ENCODE data around the gene TPD52L1. TPM values are rescaled to one million over a fixed set of nuclear protein-coding genes. Genes with fewer than 3 reads are reported as not detected.

The TPD52L1 gene
- total and polyA plus RNA-seq, 10 donors: 0.80 to 9.1 (median 3.9) TPM

- H3K27ac ChIP-seq: no peak overlapping the region
- TF ChIP-seq POLR2A (IDR thresholded peaks at IDR 0.05): no peak
- no peak for TF ChIP-seq CTCF (IDR thresholded peaks at IDR 0.05 in 8 of 11, conservative IDR thresholded peaks at IDR 0.05 in 3 of 11)
- no peak for TF ChIP-seq POLR2AphosphoS5 (IDR thresholded peaks at IDR 0.05)
- no peaks in the 10 kb centered on the region for H3K9me3 ChIP-seq
- no peak overlapping the region for H3K4me3 ChIP-seq
- peaks cover 0 to 30% (median 16%) of the 10 kb centered on the region in 6 donors for H3K36me3 ChIP-seq
- no peaks in the 10 kb centered on the region for H3K27me3 ChIP-seq (replicated peaks in 1 of 7)
- no peaks in the 10 kb centered on the region for H3K4me1 ChIP-seq
- WGBS, 5 donors: 92 to 98% (median 94%) methylated on average over 4 of the region's 4 CpGs
- intact Hi-C loops (cut with DNase I; ENCODE audit: low total_unique reads): no loop called here
- DNase-seq: no peak
Observed at GRCh38 chr6:125268765-125269164, 115.2 kb downstream of the TPD52L1 start.

GRCh38 chr6:125269328-125269985, 115.9 kb downstream of the TPD52L1 start:
- DNase-seq: no peak
- Histone ChIP-seq H3K36me3 (peaks cover 0 to 37% (median 21%) of the 10 kb centered on the region in 6 donors), H3K4me1 (no peaks in the 10 kb centered on the region), H3K4me3 (no peak overlapping the region), H3K27me3 (replicated peaks in 1 of 7) (no peaks in the 10 kb centered on the region), H3K27ac (no peak overlapping the region), H3K9me3 (no peaks in the 10 kb centered on the region)
- TF ChIP-seq CTCF (IDR thresholded peaks at IDR 0.05 in 8 of 11, conservative IDR thresholded peaks at IDR 0.05 in 3 of 11) (no peak), POLR2A (IDR thresholded peaks at IDR 0.05) (no peak), POLR2AphosphoS5 (IDR thresholded peaks at IDR 0.05) (no peak)
- intact Hi-C loops (cut with DNase I; ENCODE audit: low total_unique reads): no loop called here
- 86 to 94% (median 91%) methylated on average over 7 of the region's 7 CpGs for WGBS, 5 donors

DNA sequence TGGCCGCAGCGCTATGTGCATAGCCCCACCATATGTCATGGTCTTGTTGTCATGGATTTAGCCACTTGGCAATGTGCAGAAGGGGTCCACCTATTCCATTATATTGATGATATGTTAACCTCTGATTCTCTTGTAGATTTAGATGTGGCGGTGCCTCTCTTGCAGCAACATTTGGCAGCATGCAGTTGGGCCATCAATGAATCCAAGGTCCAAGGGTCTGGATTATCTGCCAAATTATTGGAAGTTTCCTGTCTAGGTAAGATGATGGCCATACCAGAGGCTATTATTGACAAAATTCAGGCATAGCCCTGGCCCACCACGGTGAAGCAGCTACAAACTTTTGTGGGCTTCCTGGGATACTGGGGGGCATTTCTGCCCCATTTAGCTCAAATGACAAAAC, 116.8 kb downstream of the TPD52L1 start:
- intact Hi-C loops (cut with DNase I; ENCODE audit: low total_unique reads): no loop called here
- no peak for DNase-seq
- H3K27ac ChIP-seq: no peak overlapping the region
- peaks cover 0 to 47% (median 24%) of the 10 kb centered on the region in 6 donors for H3K36me3 ChIP-seq
- no peak overlapping the region for H3K4me3 ChIP-seq
- TF ChIP-seq CTCF (IDR thresholded peaks at IDR 0.05 in 8 of 11, conservative IDR thresholded peaks at IDR 0.05 in 3 of 11): no peak
- no peak for TF ChIP-seq POLR2AphosphoS5 (IDR thresholded peaks at IDR 0.05)
- no peak for TF ChIP-seq POLR2A (IDR thresholded peaks at IDR 0.05)
- H3K4me1 ChIP-seq: no peaks in the 10 kb centered on the region
- H3K9me3 ChIP-seq: no peaks in the 10 kb centered on the region
- H3K27me3 ChIP-seq (replicated peaks in 1 of 7): no peaks in the 10 kb centered on the region
- 94 to 100% (median 97%) methylated on average over 4 of the region's 4 CpGs for WGBS, 5 donors

- 91 to 99% (median 95%) methylated on average over 6 to 8 of the region's 8 CpGs for WGBS, 5 donors
Observed at GRCh38 chr6:125271486-125272159, 118.0 kb downstream of the TPD52L1 start.

More at GRCh38 chr6:125271486-125272159, 118.0 kb downstream of the TPD52L1 start:
- H3K27me3 ChIP-seq (replicated peaks in 1 of 7): no peaks in the 10 kb centered on the region
- peaks cover 0 to 59% (median 33%) of the 10 kb centered on the region in 6 donors for H3K36me3 ChIP-seq
- no peak for DNase-seq
- no peak for TF ChIP-seq POLR2A (IDR thresholded peaks at IDR 0.05)
- TF ChIP-seq CTCF (IDR thresholded peaks at IDR 0.05 in 8 of 11, conservative IDR thresholded peaks at IDR 0.05 in 3 of 11): no peak
- TF ChIP-seq POLR2AphosphoS5 (IDR thresholded peaks at IDR 0.05): no peak
- H3K4me3 ChIP-seq: no peak overlapping the region
- intact Hi-C loops (cut with DNase I; ENCODE audit: low total_unique reads): no loop called here
- no peak overlapping the region for H3K27ac ChIP-seq
- no peaks in the 10 kb centered on the region for H3K4me1 ChIP-seq
- no peaks in the 10 kb centered on the region for H3K9me3 ChIP-seq
